CD4-positive, alpha-beta T cell (primary cell): ENCODE results near the gene PROCA1. TPM values are rescaled to one million over a fixed set of nuclear protein-coding genes. Genes with fewer than 3 reads are reported as not detected.

Experiments
- ATAC-seq: fragments of 200-7000 bp; cut with Tn5 transposase; one replicate; pipeline ENCODE4 v1.10.0; 2022; ENCODE audit warnings: mild to moderate bottlenecking; ENCODE audit not compliant: poor library complexity
- CTCF ChIA-PET: fragments of 350-600 bp; sonication (Branson Sonifier 250); formaldehyde crosslinking; loops from one replicate; lab custom pipeline; 2021; ENCODE audit warnings: antibody characterized with exemption, inconsistent platforms; lab: Charles Lee
- POLR2A ChIA-PET: fragments of 350-600 bp; sonication (Branson Sonifier 250); formaldehyde crosslinking; loops from one replicate; lab custom pipeline; 2021; ENCODE audit warnings: antibody characterized with exemption, inconsistent platforms; lab: Charles Lee
- DNase-seq, 14 experiments: peaks; one replicate each; pipeline ENCODE4 v3.0.0-alpha.2; 2013 to 2020; ENCODE audit warnings: mixed read lengths in 2 of 14
- H3K27ac ChIP-seq, 2 donors: one replicate each; pipeline versions ENCODE4 v1.5.1 to v1.7.0; 2013; ENCODE audit warnings: low read length in 2 of 2, low read depth in 1 of 2, mild to moderate bottlenecking in 1 of 2
- H3K27me3 ChIP-seq, 2 experiments: 1 replicate in 1 of 2; 2 replicates in 1 of 2; pipeline versions ENCODE4 v1.6.1 to v1.7.0; 2013; ENCODE audit warnings: low read length in 2 of 2, control low read depth in 1 of 2, mild to moderate bottlenecking in 1 of 2, moderate library complexity in 1 of 2; ENCODE audit not compliant: insufficient read depth in 2 of 2, control insufficient read depth in 1 of 2
- H3K36me3 ChIP-seq: one replicate; pipeline ENCODE4 v1.6.1; 2013; ENCODE audit warnings: low read length, control low read depth; ENCODE audit not compliant: insufficient read depth
- H3K4me1 ChIP-seq: one replicate; pipeline ENCODE4 v1.6.1; 2013; ENCODE audit warnings: low read length, control low read depth; ENCODE audit not compliant: insufficient read depth
- H3K4me3 ChIP-seq: one replicate; pipeline ENCODE4 v1.5.1; 2013; ENCODE audit warnings: mild to moderate bottlenecking, low read length, moderate library complexity
- H3K9me3 ChIP-seq, 2 experiments: 1 replicate in 1 of 2; 2 replicates in 1 of 2; pipeline versions ENCODE4 v1.6.1 to v1.7.0; 2013; ENCODE audit warnings: low read length in 2 of 2, mild to moderate bottlenecking in 2 of 2, control low read depth in 1 of 2, moderate library complexity in 1 of 2; ENCODE audit not compliant: control insufficient read depth in 1 of 2, insufficient read depth in 1 of 2
- H3K27ac Mint-ChIP-seq: one replicate; pipeline ENCODE4 v1.8.0; 2020; ENCODE audit warnings: mixed read lengths
- H3K27me3 Mint-ChIP-seq: one replicate; pipeline ENCODE4 v1.8.0; 2021; ENCODE audit warnings: mixed read lengths
- H3K36me3 Mint-ChIP-seq: one replicate; pipeline ENCODE4 v1.8.0; 2021; ENCODE audit warnings: low read depth, mixed read lengths
- H3K4me1 Mint-ChIP-seq: one replicate; pipeline ENCODE4 v1.8.0; 2021; ENCODE audit warnings: low read depth, mixed read lengths
- H3K4me3 Mint-ChIP-seq: one replicate; pipeline ENCODE4 v1.8.0; 2020; ENCODE audit warnings: mild to moderate bottlenecking, mixed read lengths
- H3K9me3 Mint-ChIP-seq: one replicate; pipeline ENCODE4 v1.8.0; 2020; ENCODE audit warnings: mixed read lengths
- intact Hi-C, 2 experiments: fragments of 100-400 bp; cut with DNase I in 1 of 2; cut with micrococcal nuclease in 1 of 2; formaldehyde crosslinking; loops; one replicate each; pipeline versions ENCODE4 v1.15.1 to v1.9.0; 2023 to 2025; cut with DNase I, micrococcal nuclease
- total RNA-seq, 174 experiments: library from RNA in 2 of 174; stranded (reverse) in 2 of 174; gene quantifications; one replicate each; pipeline ENCODE4 v1.2.3 and lab custom pipeline; 2021 to 2026
- TF ChIP-seq, protein P1 (sequence below): fragments of 200-600 bp; IDR thresholded peaks from one replicate; pipeline ENCODE4 v1.8.0; 2022; ENCODE audit warnings: antibody characterized with exemption, mild to moderate bottlenecking

The PROCA1 gene
- total RNA-seq, 2 experiments from 2014 or later, result 3.5 to 4.1 TPM

DNA sequence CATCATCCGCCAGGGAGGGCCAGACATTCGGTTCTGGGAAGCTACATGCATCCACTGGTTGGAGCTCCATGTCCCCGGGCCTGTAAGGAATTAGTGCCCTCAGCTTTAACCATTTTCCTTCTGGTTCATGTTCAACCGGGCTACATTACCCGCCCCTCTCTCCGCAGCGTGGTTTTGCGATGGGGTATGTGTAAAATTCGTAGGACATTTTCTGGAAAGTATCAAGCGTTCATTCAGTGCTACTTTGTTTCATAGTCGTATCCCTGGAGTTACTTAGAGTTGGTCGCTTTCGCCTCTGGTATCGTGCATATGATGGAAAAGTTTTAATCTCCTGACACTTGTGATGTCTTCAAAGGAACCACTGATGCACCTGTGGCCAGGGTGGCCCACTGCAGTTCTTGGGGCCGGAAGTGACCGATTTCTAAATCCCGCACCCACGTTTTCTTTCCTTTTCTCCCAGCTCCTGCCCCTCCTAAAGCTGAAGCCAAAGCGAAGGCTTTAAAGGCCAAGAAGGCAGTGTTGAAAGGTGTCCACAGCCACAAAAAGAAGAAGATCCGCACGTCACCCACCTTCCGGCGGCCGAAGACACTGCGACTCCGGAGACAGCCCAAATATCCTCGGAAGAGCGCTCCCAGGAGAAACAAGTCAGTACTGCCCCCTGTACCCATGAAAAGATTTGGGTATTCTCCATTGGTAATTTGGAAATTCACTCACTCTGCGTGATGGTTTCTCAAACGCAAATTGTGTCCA lies 8.7 kb upstream of the PROCA1 start:
- peak overlapping the region; percentile 95 for H3K27ac Mint-ChIP-seq
- ChIA-PET POLR2A (interaction anchor here (0.6 to 4.1 kb wide), 31 partner anchors 8 to 420 kb away, joined by 3 to 110 read pairs (median 7); partner anchors contain the start of genes BLTP2, IFT20, NEK8 and PHF12), CTCF (interaction anchor here (1.0 to 3.4 kb wide), 8 partner anchors 8 to 182 kb away, joined by 3 to 21 read pairs (median 7); partner anchors contain the start of genes DHRS13, NEK8, PROCA1 and SDF2)
- Histone ChIP-seq H3K27me3 (peaks cover 13 to 21% of the 10 kb centered on the region in 2 experiments), H3K9me3 (peaks cover 0 to 8% of the 10 kb centered on the region in 2 experiments), H3K4me3 (peak overlapping the region; percentile 88), H3K36me3 (peaks cover 47% of the 10 kb centered on the region), H3K27ac (peak overlapping the region; percentile 92 to 95), H3K4me1 (peaks cover 69% of the 10 kb centered on the region)
- ATAC-seq, result no peak
- H3K4me3 Mint-ChIP-seq, result peak overlapping the region; percentile 97
- peaks cover 66% of the 10 kb centered on the region for H3K4me1 Mint-ChIP-seq
- H3K36me3 Mint-ChIP-seq, result peaks cover 53% of the 10 kb centered on the region
- peak in 4 of 14 experiments; percentile 17 to 64 (median 50) for DNase-seq
- TF ChIP-seq, protein P1, sequence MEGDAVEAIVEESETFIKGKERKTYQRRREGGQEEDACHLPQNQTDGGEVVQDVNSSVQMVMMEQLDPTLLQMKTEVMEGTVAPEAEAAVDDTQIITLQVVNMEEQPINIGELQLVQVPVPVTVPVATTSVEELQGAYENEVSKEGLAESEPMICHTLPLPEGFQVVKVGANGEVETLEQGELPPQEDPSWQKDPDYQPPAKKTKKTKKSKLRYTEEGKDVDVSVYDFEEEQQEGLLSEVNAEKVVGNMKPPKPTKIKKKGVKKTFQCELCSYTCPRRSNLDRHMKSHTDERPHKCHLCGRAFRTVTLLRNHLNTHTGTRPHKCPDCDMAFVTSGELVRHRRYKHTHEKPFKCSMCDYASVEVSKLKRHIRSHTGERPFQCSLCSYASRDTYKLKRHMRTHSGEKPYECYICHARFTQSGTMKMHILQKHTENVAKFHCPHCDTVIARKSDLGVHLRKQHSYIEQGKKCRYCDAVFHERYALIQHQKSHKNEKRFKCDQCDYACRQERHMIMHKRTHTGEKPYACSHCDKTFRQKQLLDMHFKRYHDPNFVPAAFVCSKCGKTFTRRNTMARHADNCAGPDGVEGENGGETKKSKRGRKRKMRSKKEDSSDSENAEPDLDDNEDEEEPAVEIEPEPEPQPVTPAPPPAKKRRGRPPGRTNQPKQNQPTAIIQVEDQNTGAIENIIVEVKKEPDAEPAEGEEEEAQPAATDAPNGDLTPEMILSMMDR, result no peak
- no peaks in the 10 kb centered on the region for H3K9me3 Mint-ChIP-seq
- intact Hi-C loops, result loop anchor here (1.0 to 2.0 kb wide), 2 partner anchors 8 to 92 kb away; partner anchors contain the start of gene NEK8 (in 1 of the 2)
- peaks cover 24% of the 10 kb centered on the region for H3K27me3 Mint-ChIP-seq

DNA sequence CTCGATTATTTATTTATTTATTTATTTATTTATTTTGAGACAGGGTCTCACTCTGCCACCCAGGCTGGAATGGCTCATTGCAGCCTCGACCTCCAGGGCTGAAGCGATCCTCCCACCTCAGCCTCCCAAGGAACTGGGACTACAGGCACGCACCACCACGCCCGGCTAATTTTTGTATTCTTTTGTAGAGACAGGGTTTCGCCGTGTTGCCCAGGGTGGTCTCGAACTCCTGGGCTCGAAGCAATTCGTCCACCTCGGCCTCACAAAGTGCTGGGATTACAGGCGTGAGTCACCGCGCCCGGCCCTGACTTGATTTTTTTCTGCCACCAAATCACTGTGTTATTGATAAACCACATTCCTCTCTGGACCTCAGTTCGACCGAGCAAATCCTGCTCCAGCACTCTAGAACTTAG lies 7.3 kb upstream of the PROCA1 start:
- CTCF ChIA-PET, result interaction anchor here (1.1 to 3.4 kb wide), 6 partner anchors 8 to 72 kb away, joined by 4 to 21 read pairs (median 9); partner anchors contain the start of genes NEK8, PROCA1, SDF2 and SUPT6H
- POLR2A ChIA-PET, result interaction anchor here (0.6 to 4.1 kb wide), 28 partner anchors 9 to 421 kb away, joined by 3 to 110 read pairs (median 8); partner anchors contain the start of genes BLTP2, FAM222B, FLOT2 and IFT20
- Histone ChIP-seq H3K27me3 (peaks cover 17 to 21% of the 10 kb centered on the region in 2 experiments), H3K9me3 (peaks cover 0 to 8% of the 10 kb centered on the region in 2 experiments), H3K4me3 (peak overlapping the region; percentile 88), H3K36me3 (peaks cover 34% of the 10 kb centered on the region), H3K4me1 (peaks cover 62% of the 10 kb centered on the region), H3K27ac (peak overlapping the region; percentile 92 to 95)
- peaks cover 52% of the 10 kb centered on the region for H3K4me1 Mint-ChIP-seq
- H3K27me3 Mint-ChIP-seq, result peaks cover 35% of the 10 kb centered on the region
- H3K27ac Mint-ChIP-seq, result peak overlapping the region; percentile 95
- peak overlapping the region; percentile 97 for H3K4me3 Mint-ChIP-seq
- ATAC-seq (no peak), DNase-seq (no peak)
- H3K36me3 Mint-ChIP-seq, result peaks cover 43% of the 10 kb centered on the region
- H3K9me3 Mint-ChIP-seq, result no peaks in the 10 kb centered on the region
- intact Hi-C loops, result loop anchor here (2.0 to 10.0 kb wide), 4 partner anchors 56 to 364 kb away; partner anchors contain the start of genes DHRS13 (in 1 of the 2), PHF12 (in 1 of the 2), POLDIP2 (in 1 of the 2) and SUPT6H (in 1 of the 2)
- TF ChIP-seq, protein P1, result no peak

DNA sequence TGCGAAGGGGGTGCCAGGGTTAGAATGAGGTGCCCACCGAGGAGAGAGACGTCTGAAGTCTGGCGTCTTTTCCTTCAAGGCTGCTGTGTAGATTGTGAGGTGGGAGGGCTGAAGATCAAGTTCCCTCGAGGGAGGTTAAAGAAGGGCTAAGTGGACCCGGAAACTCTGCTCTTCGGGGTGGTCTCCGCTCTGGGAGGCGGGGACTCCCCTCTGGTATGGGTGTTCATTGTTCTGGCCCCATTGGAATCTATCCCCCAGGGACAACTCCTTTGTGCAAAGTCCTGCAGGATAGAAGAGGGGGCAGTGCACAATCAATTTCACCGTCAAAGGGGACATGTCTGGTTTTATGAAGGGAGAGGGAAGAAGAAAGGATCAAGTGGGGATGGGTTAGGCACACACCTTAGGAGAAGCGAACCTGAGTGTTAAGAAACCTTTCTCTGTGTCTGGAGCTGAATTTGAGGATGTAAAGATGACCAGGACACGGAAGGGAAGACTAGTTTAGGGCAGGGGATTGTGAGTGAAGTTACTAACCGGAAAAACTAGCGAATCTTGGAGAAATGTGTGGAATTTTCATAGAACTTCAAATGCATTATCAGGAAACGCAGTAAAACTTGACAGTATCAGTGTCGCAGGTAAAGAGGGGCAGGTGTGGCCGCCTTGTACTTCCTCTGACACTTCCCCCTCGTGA lies 6.8 kb upstream of the PROCA1 start:
- intact Hi-C loops, result loop anchor here (2.0 to 10.0 kb wide), 4 partner anchors 56 to 364 kb away; partner anchors contain the start of genes DHRS13 (in 1 of the 2), PHF12 (in 1 of the 2), POLDIP2 (in 1 of the 2) and SUPT6H (in 1 of the 2)
- peaks cover 0 to 8% of the 10 kb centered on the region in 2 experiments for H3K9me3 ChIP-seq
- ATAC-seq, result no peak
- H3K36me3 ChIP-seq, result peaks cover 29% of the 10 kb centered on the region
- TF ChIP-seq, protein P1, result no peak
- DNase-seq, result no peak
- Mint-ChIP-seq H3K4me3 (peak overlapping the region; percentile 79), H3K27ac (peak overlapping the region; percentile 79), H3K9me3 (no peaks in the 10 kb centered on the region), H3K36me3 (peaks cover 37% of the 10 kb centered on the region), H3K4me1 (peaks cover 46% of the 10 kb centered on the region), H3K27me3 (peaks cover 35% of the 10 kb centered on the region)
- peaks cover 62% of the 10 kb centered on the region for H3K4me1 ChIP-seq
- ChIA-PET POLR2A (interaction anchor here (1.1 to 4.1 kb wide), 8 partner anchors 8 to 233 kb away, joined by 7 to 110 read pairs (median 25); partner anchors contain the start of genes BLTP2, FLOT2, NEK8 and PHF12), CTCF (interaction anchor here (3.4 kb wide), 1 partner anchor 72 kb away, joined by 11 read pairs; no protein-coding TSS in a partner anchor)
- H3K4me3 ChIP-seq, result no peak overlapping the region
- H3K27ac ChIP-seq, result no peak overlapping the region
- peaks cover 17 to 21% of the 10 kb centered on the region in 2 experiments for H3K27me3 ChIP-seq
